GM12878 (cell line): ENCODE data around the gene ADGRD2. TPM values are rescaled to one million over a fixed set of nuclear protein-coding genes. Genes with fewer than 3 reads are reported as not detected.
A peak's percentile ranks its signal among the peaks of the same experiment; 100 is the strongest.

Experiments
- ATAC-seq: fragments of 200-7000 bp; cut with Tn5 transposase; 3 replicates; pipeline ENCODE4 v1.9.1; 2020; ENCODE audit warnings: mild to moderate bottlenecking, moderate library complexity
- Bru-seq: library from RNA; stranded (reverse); fragments of 400-500 nt; gene quantifications from one replicate; lab custom pipeline; 2021; lab: Mats Ljungman, UMichigan
- BruChase-seq, 2 experiments: library from RNA; stranded (reverse); fragments of 400-500 nt; gene quantifications; one replicate each; lab custom pipeline; 2021; lab: Mats Ljungman, UMichigan
- BruUV-seq: library from RNA; stranded (reverse); fragments of 400-500 nt; replicated peaks from 2 replicates; lab custom pipeline; 2021; lab: Mats Ljungman, UMichigan
- CTCF ChIA-PET: fragments of 300-600 bp; sonication (Branson Sonifier 250); formaldehyde crosslinking; extraction: SDS; loops from one replicate; lab custom pipeline; 2021; ENCODE audit warnings: inconsistent platforms; lab: Yijun Ruan, JAX
- POLR2A ChIA-PET: fragments of 350-600 bp; formaldehyde crosslinking; extraction: SDS; loops from one replicate; lab custom pipeline; 2021; ENCODE audit warnings: inconsistent platforms; lab: Charles Lee
- RAD21 ChIA-PET: fragments of 300-600 bp; sonication (Branson Sonifier 250); formaldehyde crosslinking; loops from one replicate; lab custom pipeline; 2023; ENCODE audit warnings: antibody characterized with exemption; ENCODE audit not compliant: unreplicated experiment; lab: Charles Lee
- SMC1A ChIA-PET: fragments of 300-600 bp; sonication (Branson Sonifier 250); formaldehyde crosslinking; loops from one replicate; lab custom pipeline; 2023; ENCODE audit not compliant: unreplicated experiment, uncharacterized antibody; lab: Charles Lee
- DNase-seq: peaks from one replicate; pipeline ENCODE4 v3.0.0-alpha.2; 2011; ENCODE audit warnings: low read depth, low spot score
- FAIRE-seq: peaks from 3 replicates; lab custom pipeline; 2011; peaks lifted over from hg19 to GRCh38; lab: Jason Lieb, UNC
- H2AFZ ChIP-seq: 2 replicates; pipeline ENCODE4 v1.6.0; 2011; ENCODE audit warnings: low read depth, low read length, control low read depth; ENCODE audit not compliant: control insufficient read depth
- H3K27ac ChIP-seq: 2 replicates; pipeline ENCODE4 v1.5.1; 2011; ENCODE audit warnings: control low read depth; ENCODE audit not compliant: control insufficient read depth, insufficient read depth
- H3K27me3 ChIP-seq, 2 experiments: replicated peaks in 1 of 2; 2 replicates each; pipeline versions ENCODE4 v1.6.0 to v1.6.1; 2011; ENCODE audit warnings: low read length in 1 of 2; ENCODE audit not compliant: control insufficient read depth in 2 of 2, insufficient read depth in 2 of 2
- H3K36me3 ChIP-seq, 2 experiments: 2 replicates each; pipeline ENCODE4 v1.5.1; 2011; ENCODE audit warnings: low read length in 1 of 2; ENCODE audit not compliant: control insufficient read depth in 2 of 2, insufficient read depth in 2 of 2
- H3K4me1 ChIP-seq: 2 replicates; pipeline ENCODE4 v1.6.1; 2011; ENCODE audit warnings: mild to moderate bottlenecking, low read length, moderate library complexity, mixed read lengths; ENCODE audit not compliant: control insufficient read depth, insufficient read depth
- H3K4me2 ChIP-seq: 2 replicates; pipeline ENCODE4 v1.6.0; 2011; ENCODE audit warnings: control low read depth; ENCODE audit not compliant: control insufficient read depth, insufficient read depth
- H3K4me3 ChIP-seq: fragments of 200-600 bp; sonication (generic); 2 replicates; pipeline ENCODE4 v1.5.1; 2016
- H3K79me2 ChIP-seq: 2 replicates; pipeline ENCODE4 v1.6.0; 2011; ENCODE audit warnings: low read length; ENCODE audit not compliant: control insufficient read depth, insufficient read depth
- H3K9ac ChIP-seq: 2 replicates; pipeline ENCODE4 v1.8.0; 2011; ENCODE audit warnings: low read length, control low read depth, mixed read lengths; ENCODE audit not compliant: control insufficient read depth, insufficient read depth
- H3K9me3 ChIP-seq: replicated peaks from 3 replicates; pipeline ENCODE4 v1.5.1; 2011; ENCODE audit warnings: mild to moderate bottlenecking, low read length; ENCODE audit not compliant: control insufficient read depth, insufficient read depth
- H4K20me1 ChIP-seq: 2 replicates; pipeline ENCODE4 v1.6.0; 2011; ENCODE audit not compliant: control insufficient read depth, insufficient read depth
- BRCA1 ChIP-seq: IDR thresholded peaks from 2 replicates; pipeline ENCODE4 v1.6.1; 2011; ENCODE audit warnings: low read depth, low read length, improper control_type of control experiment
- CBFB ChIP-seq: IDR thresholded peaks from 2 replicates; pipeline ENCODE4 v1.6.1; 2016; ENCODE audit warnings: antibody characterized with exemption, low read depth
- MAX ChIP-seq: IDR thresholded peaks from 2 replicates; pipeline ENCODE4 v1.6.1; 2012; ENCODE audit warnings: low read depth, low read length, improper control_type of control experiment
- MYC ChIP-seq: IDR thresholded peaks from 2 replicates; pipeline ENCODE4 v1.6.1; 2011; ENCODE audit warnings: mild to moderate bottlenecking, low read length, moderate library complexity, inconsistent platforms; ENCODE audit not compliant: insufficient read depth, insufficient replicate concordance, insufficient read length, severe bottlenecking
- NBN ChIP-seq: fragments of 450-650 bp; IDR thresholded peaks from 2 replicates; pipeline ENCODE4 v1.6.1; 2016
- NR2C2 ChIP-seq: IDR thresholded peaks from 2 replicates; pipeline ENCODE4 v1.6.1; 2011; ENCODE audit warnings: borderline replicate concordance, low read depth; ENCODE audit not compliant: control insufficient read depth, insufficient read length
- POU2F2 ChIP-seq: IDR thresholded peaks from 3 replicates; pipeline ENCODE4 v1.6.1; 2011; ENCODE audit warnings: low read depth, mild to moderate bottlenecking, low read length, borderline replicate concordance
- PRDM15 ChIP-seq: fragments of 450-650 bp; formaldehyde crosslinking; IDR thresholded peaks from 2 replicates; pipeline ENCODE4 v1.4.0; 2020; ENCODE audit warnings: mild to moderate bottlenecking, moderate library complexity
- SREBF2 ChIP-seq: IDR thresholded peaks from 2 replicates; pipeline ENCODE4 v1.6.1; 2012; ENCODE audit warnings: mild to moderate bottlenecking, low read length
- ZNF384 ChIP-seq: IDR thresholded peaks from 2 replicates; pipeline ENCODE4 v1.6.1; 2012; ENCODE audit warnings: low read depth, mild to moderate bottlenecking, low read length, improper control_type of control experiment, borderline replicate concordance
- WGBS: methylation state at CpG from one replicate; pipeline ENCODE4 v1.1.6; 2016; ENCODE audit warnings: low lambda C conversion rate; ENCODE audit not compliant: insufficient replicate concordance, insufficient coverage; ENCODE audit errors: missing lambda C conversion rate; 5-methylcytosine and 5-hydroxymethylcytosine counted together
- in situ Hi-C: fragments of 300-500 bp; cut with MboI; formaldehyde crosslinking; loops from 9 replicates; pipeline ENCODE4 v1.14.3; 2018; ENCODE audit warnings: mixed read lengths
- intact Hi-C: fragments of 100-400 bp; cut with micrococcal nuclease; formaldehyde crosslinking; loops from one replicate; pipeline ENCODE4 v1.14.2; 2022; ENCODE audit not compliant: unreplicated experiment
- long read RNA-seq, 2 experiments: library from polyadenylated mRNA; unstranded; transcript quantifications; one replicate each; pipeline ENCODE4 v2.0.0, GENCODE V29; 2019 to 2020
- polyA minus RNA-seq, 3 experiments: library from RNA; depleted of rRNA, polyadenylated mRNA; stranded (reverse); fragments of >200 nt; gene quantifications; 2 replicates each; pipeline ENCODE4 v1.2.3, GENCODE V29; 2011
- polyA plus RNA-seq, 11 experiments: library from polyadenylated mRNA; depleted of rRNA in 4 of 11; unstranded in 6 of 11; stranded (reverse) in 5 of 11; fragments of >200 nt; fragmentation: Nextera tagmentation in 4 of 11; fragmentation: Illumina TruSeq in 1 of 11; extraction: Ambion mirVana in 4 of 11; extraction: Trizol in 1 of 11; gene quantifications; 1 replicate in 1 of 11; 2 replicates in 10 of 11; pipeline versions ENCODE4 v1.2.1 to v1.2.3, GENCODE V29; 2011 to 2016; ENCODE audit warnings: inconsistent platforms in 2 of 11, missing spikeins in 2 of 11, low read depth in 1 of 11
- total RNA-seq, 4 experiments: library from RNA; depleted of rRNA in 3 of 4; stranded (reverse); fragments of >200 nt in 3 of 4; fragmentation: Illumina TruSeq in 1 of 4; extraction: Trizol in 1 of 4; gene quantifications; 2 replicates each; pipeline versions ENCODE4 v1.2.1 to v1.2.3, GENCODE V29; 2013 to 2021

The ADGRD2 gene, protein sequence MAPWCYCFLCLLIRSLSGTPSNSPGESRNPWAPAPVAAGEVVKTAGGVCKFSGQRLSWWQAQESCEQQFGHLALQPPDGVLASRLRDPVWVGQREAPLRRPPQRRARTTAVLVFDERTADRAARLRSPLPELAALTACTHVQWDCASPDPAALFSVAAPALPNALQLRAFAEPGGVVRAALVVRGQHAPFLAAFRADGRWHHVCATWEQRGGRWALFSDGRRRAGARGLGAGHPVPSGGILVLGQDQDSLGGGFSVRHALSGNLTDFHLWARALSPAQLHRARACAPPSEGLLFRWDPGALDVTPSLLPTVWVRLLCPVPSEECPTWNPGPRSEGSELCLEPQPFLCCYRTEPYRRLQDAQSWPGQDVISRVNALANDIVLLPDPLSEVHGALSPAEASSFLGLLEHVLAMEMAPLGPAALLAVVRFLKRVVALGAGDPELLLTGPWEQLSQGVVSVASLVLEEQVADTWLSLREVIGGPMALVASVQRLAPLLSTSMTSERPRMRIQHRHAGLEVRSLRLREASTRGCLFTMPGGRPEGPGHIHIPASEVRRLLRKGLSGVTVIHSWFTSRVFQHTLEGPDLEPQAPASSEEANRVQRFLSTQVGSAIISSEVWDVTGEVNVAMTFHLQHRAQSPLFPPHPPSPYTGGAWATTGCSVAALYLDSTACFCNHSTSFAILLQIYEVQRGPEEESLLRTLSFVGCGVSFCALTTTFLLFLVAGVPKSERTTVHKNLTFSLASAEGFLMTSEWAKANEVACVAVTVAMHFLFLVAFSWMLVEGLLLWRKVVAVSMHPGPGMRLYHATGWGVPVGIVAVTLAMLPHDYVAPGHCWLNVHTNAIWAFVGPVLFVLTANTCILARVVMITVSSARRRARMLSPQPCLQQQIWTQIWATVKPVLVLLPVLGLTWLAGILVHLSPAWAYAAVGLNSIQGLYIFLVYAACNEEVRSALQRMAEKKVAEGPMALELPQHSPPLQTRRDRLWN
- total RNA-seq (2013; cell fraction: nucleolus; rRNA removed), result not detected in 2 replicates
- total RNA-seq (2014; rRNA removed), result not detected in 2 replicates
- not detected in 2 replicates for total RNA-seq (2014; rRNA removed; fragmentation: Illumina TruSeq; extraction: Trizol)
- total RNA-seq (2021), result not detected in 2 replicates
- not detected for polyA plus RNA-seq (2011; ENCODE audit: low read depth)
- not detected in 2 replicates for polyA plus RNA-seq (2011; rRNA removed)
- polyA plus RNA-seq (2011; cell fraction: cytosol; rRNA removed), result not detected in 2 replicates
- polyA plus RNA-seq (2011; cell fraction: nucleus; rRNA removed), result not detected in 2 replicates
- polyA plus RNA-seq (2012), result not detected in 2 replicates
- polyA plus RNA-seq (2014; fragmentation: Illumina TruSeq; extraction: Trizol), result not detected in 2 replicates
- not detected for polyA plus RNA-seq (2014; fragmentation: Nextera tagmentation; extraction: Ambion mirVana)
- not detected in 2 replicates for polyA plus RNA-seq (2014; rRNA removed)
- polyA plus RNA-seq (2016; fragmentation: Nextera tagmentation; extraction: Ambion mirVana), result not detected
- polyA minus RNA-seq (2011; rRNA and poly(A)+ RNA removed), result not detected in 2 replicates
- not detected in 2 replicates for polyA minus RNA-seq (2011; cell fraction: cytosol; rRNA and poly(A)+ RNA removed)
- not detected in 2 replicates for polyA minus RNA-seq (2011; cell fraction: nucleus; rRNA and poly(A)+ RNA removed)
- percentile 2 among the genes with signal in this experiment for Bru-seq, nascent RNA
- not detected for BruChase-seq, experiment 1, labeled RNA remaining after a 6-hour chase
- percentile 4 among the genes with signal in this experiment for BruChase-seq, experiment 2, labeled RNA remaining after a 2-hour chase
- long read RNA-seq, experiment 1, result 0 reads
- long read RNA-seq, experiment 2, result 0 reads

GRCh38 chr9:124450241-124450924, at the start of gene ADGRD2:
Gene ADGRD2, plus strand, starts transcription at chr9:124450451. Its CDS starts 1,216 bp downstream, at chr9:124451667.
- ChIA-PET SMC1A (no interaction called here), POLR2A (no interaction called here), CTCF (interaction anchor here (0.7 kb wide), 1 partner anchor 44 kb away, joined by 4 read pairs; no protein-coding TSS in a partner anchor), RAD21 (no interaction called here)
- BruUV-seq, result no TSS peak
- Histone ChIP-seq H3K9ac (no peak within 1 kb of the TSS), H3K27ac (no peak within 1 kb of the TSS), H3K4me3 (no peak within 1 kb of the TSS), H3K79me2 (no peaks in the 10 kb centered on the region), H3K27me3 (peaks cover 5 to 9% of the 10 kb centered on the region in 2 experiments; a peak in 3 of 4 replicates), H3K9me3 (no peaks in the 10 kb centered on the region), H3K4me2 (peak within 1 kb of the TSS; percentile 13; the same call in 1 of the 2 replicates), H4K20me1 (no peaks in the 10 kb centered on the region), H2AFZ (no peak within 1 kb of the TSS), H3K4me1 (no peaks in the 10 kb centered on the region), H3K36me3 (no peaks in the 10 kb centered on the region)
- ATAC-seq (peak; percentile 50), FAIRE-seq (no peak), DNase-seq (no peak)
- TF ChIP-seq MAX (no peak), CBFB (no peak), NR2C2 (no peak), POU2F2 (no peak), ZNF384 (no peak), NBN (no peak), PRDM15 (CRISPR knock-in tag) (no peak), SREBF2 (no peak), BRCA1 (no peak), MYC (no peak)
- WGBS, result 33% methylated on average over 41 of the region's 41 CpGs
- in situ Hi-C loops, result no loop called here
- intact Hi-C loops, result no loop called here
